Tibial nerve (tissue), 4 donors: ENCODE data around the gene CTNNA2. TPM values are rescaled to one million over a fixed set of nuclear protein-coding genes. Genes with fewer than 3 reads are reported as not detected.

Experiments used
- DNase-seq, 2 donors: peaks; one replicate each; pipeline ENCODE4 v3.0.0-alpha.2; 2019; ENCODE audit warnings: low spot score in 2 of 2
- H3K27ac ChIP-seq, 4 donors: fragments of 200-600 bp; sonication (generic) in 3 of 4; one replicate each; pipeline ENCODE4 v1.5.1; 2017 to 2019; ENCODE audit warnings: mild to moderate bottlenecking in 1 of 4
- H3K27me3 ChIP-seq, 2 donors: fragments of 200-600 bp; sonication (generic) in 1 of 2; one replicate each; pipeline versions ENCODE4 v1.5.1 to v1.6.0; 2017 to 2019
- H3K36me3 ChIP-seq, 3 donors: fragments of 200-600 bp; sonication (generic); one replicate each; pipeline ENCODE4 v1.5.1; 2018 to 2019
- H3K4me1 ChIP-seq, 4 donors: fragments of 200-600 bp; sonication (generic) in 3 of 4; one replicate each; pipeline ENCODE4 v1.5.1; 2017 to 2019
- H3K4me3 ChIP-seq, 4 donors: fragments of 200-600 bp; sonication (generic) in 3 of 4; one replicate each; pipeline ENCODE4 v1.5.1; 2017 to 2019; ENCODE audit warnings: mild to moderate bottlenecking in 1 of 4, moderate library complexity in 1 of 4
- H3K9me3 ChIP-seq, 4 donors: fragments of 200-600 bp; sonication (generic) in 3 of 4; one replicate each; pipeline ENCODE4 v1.5.1; 2017 to 2019
- CTCF ChIP-seq, 5 experiments: fragments of 200-600 bp in 3 of 5; fragments of 450-650 bp in 2 of 5; sonication (generic) in 3 of 5; IDR thresholded peaks; one replicate each; pipeline ENCODE4 v1.5.1; 2016 to 2019; ENCODE audit warnings: antibody characterized with exemption in 5 of 5, mild to moderate bottlenecking in 3 of 5, moderate library complexity in 2 of 5
- EP300 ChIP-seq, 2 donors: sonication (generic); formaldehyde crosslinking; IDR thresholded peaks; one replicate each; pipeline ENCODE4 v1.6.1; 2017; ENCODE audit warnings: antibody characterized with exemption in 2 of 2, mild to moderate bottlenecking in 1 of 2
- POLR2A ChIP-seq, 2 donors: fragments of 450-650 bp; IDR thresholded peaks; one replicate each; pipeline ENCODE4 v1.6.1; 2017; ENCODE audit warnings: antibody characterized with exemption in 2 of 2, mild to moderate bottlenecking in 2 of 2, moderate library complexity in 2 of 2
- WGBS, 2 donors: methylation state at CpG; one replicate each; pipeline ENCODE4 v1.1.5; 2018; 5-methylcytosine and 5-hydroxymethylcytosine counted together
- total RNA-seq, 4 donors: library from RNA; depleted of rRNA; stranded (reverse); fragments of >200 nt; gene quantifications; one replicate each; pipeline ENCODE4 v1.1.0, GENCODE V29; 2016

The CTNNA2 gene
- total RNA-seq, 4 donors from 2014 or later = 0.39 to 3.3 (median 0.75) TPM

- Histone ChIP-seq H3K27ac (no peak overlapping the region), H3K27me3 (no peaks in the 10 kb centered on the region), H3K4me1 (no peaks in the 10 kb centered on the region), H3K36me3 (no peaks in the 10 kb centered on the region), H3K9me3 (no peaks in the 10 kb centered on the region), H3K4me3 (no peak overlapping the region)
- DNase-seq = no peak
- TF ChIP-seq EP300 (IDR thresholded peaks at IDR 0.05) (no peak), POLR2A (IDR thresholded peaks at IDR 0.05) (no peak), CTCF (IDR thresholded peaks at IDR 0.05) (no peak)
- WGBS, 2 donors = 82 to 91% methylated on average over 3 of the region's 3 CpGs
These were observed 499.2 kb downstream of the CTNNA2 start for GRCh38 chr2:80012061-80012460.

DNA sequence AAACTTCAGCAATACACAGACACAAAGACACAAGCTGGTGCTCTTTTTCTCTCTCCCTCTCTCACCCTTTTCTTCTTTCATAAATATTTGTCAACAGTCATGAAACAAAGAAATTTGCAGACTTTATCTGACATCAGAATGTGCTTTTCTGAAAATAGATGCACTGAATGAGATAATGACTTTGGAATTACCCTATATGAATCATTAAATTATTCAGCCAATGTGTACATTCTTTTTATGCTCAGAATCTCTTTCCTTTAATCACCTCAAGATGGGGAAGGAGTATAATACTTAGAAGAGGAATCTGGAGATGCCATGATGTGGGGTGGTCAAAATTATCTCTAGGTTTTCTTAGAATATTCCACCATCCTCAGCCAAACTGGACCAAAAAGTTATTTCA lies 501.8 kb downstream of the CTNNA2 start:
- Histone ChIP-seq H3K4me3 (no peak overlapping the region), H3K27ac (no peak overlapping the region), H3K4me1 (no peaks in the 10 kb centered on the region), H3K9me3 (no peaks in the 10 kb centered on the region), H3K27me3 (no peaks in the 10 kb centered on the region), H3K36me3 (no peaks in the 10 kb centered on the region)
- TF ChIP-seq POLR2A (IDR thresholded peaks at IDR 0.05) (no peak), EP300 (IDR thresholded peaks at IDR 0.05) (no peak), CTCF (IDR thresholded peaks at IDR 0.05) (no peak)
- DNase-seq = no peak

DNA sequence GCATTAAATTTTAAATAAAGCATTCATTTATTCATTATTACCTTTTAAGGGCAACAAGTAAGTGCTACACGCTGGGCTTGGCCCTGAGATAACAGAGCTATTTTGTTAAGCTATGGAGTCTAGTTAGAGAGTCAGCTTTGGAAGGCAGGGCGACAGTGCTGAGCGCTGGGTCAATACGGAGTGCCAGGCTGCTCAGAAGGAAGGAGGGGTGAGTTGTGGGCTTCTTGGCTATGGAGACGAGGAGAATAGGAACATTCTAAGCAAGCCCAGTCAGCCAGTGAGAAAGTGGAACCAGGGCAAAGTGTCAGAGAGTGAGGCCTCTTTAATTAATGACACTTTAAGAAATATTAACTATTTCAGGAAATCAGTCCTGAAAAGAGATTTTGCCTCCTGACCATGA lies 503.3 kb downstream of the CTNNA2 start:
- WGBS, 2 donors = 52 to 61% methylated on average over 5 of the region's 5 CpGs
- TF ChIP-seq EP300 (IDR thresholded peaks at IDR 0.05) = no peak
- no peak for TF ChIP-seq POLR2A (IDR thresholded peaks at IDR 0.05)
- TF ChIP-seq CTCF (IDR thresholded peaks at IDR 0.05) = no peak
- Histone ChIP-seq H3K4me3 (no peak overlapping the region), H3K4me1 (no peaks in the 10 kb centered on the region), H3K9me3 (no peaks in the 10 kb centered on the region), H3K27ac (no peak overlapping the region), H3K36me3 (no peaks in the 10 kb centered on the region), H3K27me3 (no peaks in the 10 kb centered on the region)
- DNase-seq = no peak

DNA sequence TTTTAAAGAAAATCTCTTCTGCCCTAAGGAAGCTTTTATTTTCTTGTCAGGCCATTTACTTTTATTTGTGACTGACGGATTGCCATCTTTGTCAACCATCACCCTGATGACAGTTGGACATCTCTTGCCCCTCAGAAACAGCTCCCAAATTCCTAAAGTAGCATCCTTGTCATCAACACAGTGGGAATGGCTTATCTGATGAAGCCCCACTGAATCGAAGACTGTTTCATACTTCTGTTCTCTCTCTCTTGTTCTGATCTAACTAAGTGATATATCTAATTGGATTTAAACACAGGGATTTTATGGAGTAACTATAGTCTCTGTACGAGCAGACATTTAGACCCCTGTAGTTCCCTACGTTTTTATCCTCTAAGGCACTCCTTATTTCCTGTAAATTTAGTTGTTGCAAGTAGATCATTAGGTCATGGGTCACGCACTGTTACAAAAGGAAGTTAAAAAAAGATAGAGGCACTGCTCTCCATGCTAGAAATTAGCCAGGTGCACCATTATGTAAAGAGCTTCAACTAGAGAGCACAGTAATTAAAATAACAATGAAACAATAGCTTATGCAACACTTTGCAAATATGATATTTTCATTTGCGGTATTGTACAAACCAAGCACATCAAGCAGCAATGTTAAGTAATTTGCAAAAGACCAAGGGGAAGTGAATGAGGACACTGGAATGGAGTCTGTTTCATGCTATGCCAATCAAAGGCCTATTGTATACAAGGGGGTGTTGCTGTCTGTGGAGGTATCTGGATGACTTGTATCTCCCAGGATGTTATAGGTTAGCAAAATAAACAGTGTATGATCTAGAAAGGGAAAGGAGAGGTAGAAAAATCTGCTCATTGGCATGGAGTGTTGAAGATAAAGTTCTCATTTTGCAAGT lies 507.0 kb downstream of the CTNNA2 start:
- WGBS, 2 donors = 68 to 70% methylated on average over 6 of the region's 6 CpGs
- H3K27ac ChIP-seq = no peak overlapping the region
- H3K9me3 ChIP-seq = no peaks in the 10 kb centered on the region
- no peaks in the 10 kb centered on the region for H3K4me1 ChIP-seq
- no peaks in the 10 kb centered on the region for H3K27me3 ChIP-seq
- H3K4me3 ChIP-seq = no peak overlapping the region
- DNase-seq = no peak
- H3K36me3 ChIP-seq = no peaks in the 10 kb centered on the region
- no peak for TF ChIP-seq EP300 (IDR thresholded peaks at IDR 0.05)
- TF ChIP-seq POLR2A (IDR thresholded peaks at IDR 0.05) = no peak

DNA sequence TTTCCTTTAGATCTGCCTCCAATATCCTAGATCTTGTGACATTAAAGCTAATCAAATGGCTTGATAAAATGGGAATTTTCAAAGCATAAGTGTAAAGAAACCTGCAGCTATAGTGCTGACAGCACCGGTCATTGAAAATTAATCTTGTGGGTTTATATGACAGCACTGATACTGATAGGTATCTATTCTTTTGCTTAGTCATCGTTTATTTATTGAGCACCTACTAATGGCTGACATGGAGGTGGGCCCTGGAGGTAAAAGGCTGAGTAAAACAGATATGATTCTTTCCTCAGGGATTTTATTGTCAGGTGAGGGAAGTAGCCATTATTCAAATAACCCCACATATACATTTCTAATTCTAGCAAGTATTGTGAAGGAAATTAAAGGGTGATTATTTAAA lies 509.2 kb downstream of the CTNNA2 start:
- WGBS, 2 donors = 85 to 92% methylated on average over 2 of the region's 2 CpGs
- H3K4me1 ChIP-seq = no peaks in the 10 kb centered on the region
- no peak for DNase-seq
- no peak for TF ChIP-seq POLR2A (IDR thresholded peaks at IDR 0.05)
- no peak for TF ChIP-seq CTCF (IDR thresholded peaks at IDR 0.05)
- TF ChIP-seq EP300 (IDR thresholded peaks at IDR 0.05) = no peak
- H3K9me3 ChIP-seq = no peaks in the 10 kb centered on the region
- H3K4me3 ChIP-seq = no peak overlapping the region
- H3K36me3 ChIP-seq = no peaks in the 10 kb centered on the region
- no peak overlapping the region for H3K27ac ChIP-seq
- H3K27me3 ChIP-seq = no peaks in the 10 kb centered on the region
